Spinal cord (tissue), 10 donors: ENCODE measurements around the gene COLQ. TPM values are rescaled to one million over a fixed set of nuclear protein-coding genes. Genes with fewer than 3 reads are reported as not detected.

ENCODE experiments used
- DNase-seq, 6 donors: peaks; one replicate each; pipeline versions ENCODE4 v3.0.0 to v3.0.0-alpha.2; 2013 to 2015; ENCODE audit warnings: low spot score in 6 of 6, low read depth in 4 of 6
- H3K27ac ChIP-seq: one replicate; pipeline ENCODE4 v1.5.1; 2013; ENCODE audit warnings: low read depth, low read length, control low read depth
- H3K27me3 ChIP-seq: one replicate; pipeline ENCODE4 v1.6.1; 2013; ENCODE audit warnings: low read length; ENCODE audit not compliant: control insufficient read depth, insufficient read depth
- H3K36me3 ChIP-seq: one replicate; pipeline ENCODE4 v1.6.1; 2013; ENCODE audit warnings: low read length; ENCODE audit not compliant: control insufficient read depth, insufficient read depth
- H3K4me1 ChIP-seq: one replicate; pipeline ENCODE4 v1.6.1; 2013; ENCODE audit warnings: low read length; ENCODE audit not compliant: control insufficient read depth, insufficient read depth
- H3K4me3 ChIP-seq: one replicate; pipeline ENCODE4 v1.5.1; 2013; ENCODE audit warnings: low read depth, low read length, control low read depth
- H3K9me3 ChIP-seq: one replicate; pipeline ENCODE4 v1.6.1; 2013; ENCODE audit warnings: low read length; ENCODE audit not compliant: control insufficient read depth, insufficient read depth
- WGBS: methylation state at CpG from one replicate; pipeline ENCODE4 v1.1.5; 2013; ENCODE audit warnings: missing lambda C conversion rate; ENCODE audit not compliant: insufficient coverage; 5-methylcytosine and 5-hydroxymethylcytosine counted together
- polyA plus RNA-seq, 2 donors: library from polyadenylated mRNA; unstranded; fragments of 120-200 nt; gene quantifications; one replicate each; pipeline ENCODE4 v1.2.1, GENCODE V29; 2013; ENCODE audit not compliant: insufficient read length in 2 of 2
- total RNA-seq, 2 donors: library from RNA; depleted of rRNA in 1 of 2; stranded (reverse); fragments of 120-200 nt in 1 of 2; fragments of >200 nt in 1 of 2; gene quantifications; one replicate each; pipeline versions ENCODE4 v1.2.3 to v1.2.4, GENCODE V29; 2013 to 2014
- donor health status: healthy.

The COLQ gene
- total and polyA plus RNA-seq, 4 donors, result 4.2 to 10.8 (median 10.6) TPM

GRCh38 chr3:15453991-15454625 is 67.4 kb downstream of the COLQ start:
- peaks cover 49% of the 10 kb centered on the region for H3K36me3 ChIP-seq

DNA sequence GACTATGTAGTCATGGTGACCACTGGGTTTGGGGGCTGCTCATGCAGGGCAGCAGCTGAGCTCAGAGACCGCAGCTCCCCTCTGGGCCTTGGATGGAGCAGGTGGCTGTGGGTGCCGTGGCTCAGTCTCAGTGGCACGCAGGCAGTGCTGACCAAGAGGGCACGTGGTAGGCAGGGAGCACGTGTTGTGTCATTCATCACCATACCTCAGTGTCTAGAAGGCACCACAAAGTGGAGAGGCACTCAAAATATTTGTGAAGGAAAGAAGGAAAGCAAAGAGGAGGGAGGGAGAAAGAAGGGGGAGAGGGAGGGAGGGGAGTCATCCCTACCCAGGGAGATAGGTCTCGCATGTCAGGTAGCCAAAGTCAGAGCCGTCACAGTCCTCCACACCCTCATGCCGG is 68.0 kb downstream of the COLQ start:
- Histone ChIP-seq H3K4me3 (no peak overlapping the region), H3K9me3 (no peaks in the 10 kb centered on the region), H3K36me3 (peaks cover 49% of the 10 kb centered on the region), H3K4me1 (no peaks in the 10 kb centered on the region), H3K27me3 (no peaks in the 10 kb centered on the region), H3K27ac (no peak overlapping the region)
- DNase-seq, result no peak
- WGBS, result 98% methylated on average over 5 of the region's 8 CpGs

More at GRCh38 chr3:15453991-15454625, 67.4 kb downstream of the COLQ start:
- 70% methylated on average over 5 of the region's 9 CpGs for WGBS
- no peak overlapping the region for H3K27ac ChIP-seq
- no peaks in the 10 kb centered on the region for H3K27me3 ChIP-seq
- DNase-seq, result no peak
- H3K4me3 ChIP-seq, result no peak overlapping the region
- H3K4me1 ChIP-seq, result no peaks in the 10 kb centered on the region
- H3K9me3 ChIP-seq, result no peaks in the 10 kb centered on the region

GRCh38 chr3:15452961-15453360 is 68.5 kb downstream of the COLQ start:
- H3K4me1 ChIP-seq, result no peaks in the 10 kb centered on the region
- H3K27me3 ChIP-seq, result no peaks in the 10 kb centered on the region
- no peak overlapping the region for H3K27ac ChIP-seq
- no peak for DNase-seq
- H3K9me3 ChIP-seq, result no peaks in the 10 kb centered on the region
- peaks cover 49% of the 10 kb centered on the region for H3K36me3 ChIP-seq
- H3K4me3 ChIP-seq, result no peak overlapping the region
- WGBS, result 93% methylated on average over 4 of the region's 5 CpGs

- H3K36me3 ChIP-seq, result peaks cover 49% of the 10 kb centered on the region
- no peaks in the 10 kb centered on the region for H3K4me1 ChIP-seq
- no peaks in the 10 kb centered on the region for H3K27me3 ChIP-seq
- WGBS, result 94% methylated on average over 6 of the region's 9 CpGs
- no peak overlapping the region for H3K4me3 ChIP-seq
- H3K9me3 ChIP-seq, result no peaks in the 10 kb centered on the region
- no peak for DNase-seq
- no peak overlapping the region for H3K27ac ChIP-seq
Measured at GRCh38 chr3:15452156-15452555, 69.3 kb downstream of the COLQ start.

- no peak overlapping the region for H3K4me3 ChIP-seq
- peaks cover 49% of the 10 kb centered on the region for H3K36me3 ChIP-seq
- H3K27ac ChIP-seq, result no peak overlapping the region
- no peaks in the 10 kb centered on the region for H3K27me3 ChIP-seq
- DNase-seq, result no peak
- no peaks in the 10 kb centered on the region for H3K4me1 ChIP-seq
- WGBS, result 88% methylated on average over 16 of the region's 18 CpGs
- H3K9me3 ChIP-seq, result no peaks in the 10 kb centered on the region
Measured at GRCh38 chr3:15451216-15452113, 70.0 kb downstream of the COLQ start.

GRCh38 chr3:15450438-15451215 is 70.9 kb downstream of the COLQ start:
- WGBS, result 95% methylated on average over 12 of the region's 12 CpGs
- Histone ChIP-seq H3K4me1 (no peaks in the 10 kb centered on the region), H3K9me3 (no peaks in the 10 kb centered on the region), H3K36me3 (peaks cover 42% of the 10 kb centered on the region), H3K4me3 (no peak overlapping the region), H3K27ac (no peak overlapping the region), H3K27me3 (no peaks in the 10 kb centered on the region)
- no peak for DNase-seq

GRCh38 chr3:15449489-15450224 is 71.8 kb downstream of the COLQ start:
- peaks cover 38% of the 10 kb centered on the region for H3K36me3 ChIP-seq

DNA sequence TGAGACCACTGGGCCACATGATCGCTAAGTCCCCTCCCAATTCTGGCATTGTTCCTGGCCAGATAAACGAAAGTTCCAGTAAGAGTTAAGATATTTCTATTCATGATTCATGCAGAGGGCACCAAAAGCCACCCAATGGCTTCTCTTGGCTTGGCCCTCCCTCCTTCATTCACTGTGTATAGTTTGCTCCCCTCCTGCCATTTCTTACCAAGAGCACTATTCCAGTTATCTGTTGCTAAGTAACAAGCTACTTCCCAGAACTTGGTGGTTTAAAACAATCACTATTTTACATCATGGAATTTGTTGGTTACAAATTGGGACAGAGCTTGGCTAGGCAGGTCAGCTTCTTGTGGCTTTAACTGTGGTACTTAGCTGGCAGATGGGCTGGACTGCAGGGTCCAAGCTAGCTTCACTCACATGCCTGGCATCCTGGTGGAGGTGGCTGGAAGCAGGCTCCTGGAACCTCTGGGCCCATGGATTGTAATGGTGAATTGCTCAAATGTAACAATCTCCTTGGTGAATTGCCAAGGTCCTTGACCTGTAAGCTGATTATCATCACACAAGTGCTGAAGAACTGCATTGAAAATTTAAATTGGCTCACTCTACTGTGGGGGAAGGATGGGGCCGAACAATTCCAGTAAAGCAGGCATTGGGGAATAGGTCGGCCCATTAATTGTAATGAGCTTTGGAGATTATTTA is 77.5 kb downstream of the COLQ start:
- no peaks in the 10 kb centered on the region for H3K9me3 ChIP-seq
- no peaks in the 10 kb centered on the region for H3K27me3 ChIP-seq
- no peak overlapping the region for H3K27ac ChIP-seq
- H3K36me3 ChIP-seq, result peaks cover 18% of the 10 kb centered on the region
- no peak overlapping the region for H3K4me3 ChIP-seq
- no peaks in the 10 kb centered on the region for H3K4me1 ChIP-seq
- no peak for DNase-seq
- 100% methylated on average over 1 of the region's 4 CpGs for WGBS

More at GRCh38 chr3:15449489-15450224, 71.8 kb downstream of the COLQ start:
- H3K9me3 ChIP-seq, result no peaks in the 10 kb centered on the region
- no peaks in the 10 kb centered on the region for H3K4me1 ChIP-seq
- no peaks in the 10 kb centered on the region for H3K27me3 ChIP-seq
- no peak for DNase-seq
- H3K4me3 ChIP-seq, result no peak overlapping the region
- WGBS, result 100% methylated on average over 1 of the region's 3 CpGs
- H3K27ac ChIP-seq, result no peak overlapping the region
